Sigmoid colon (tissue), 4 donors: ENCODE measurements around the gene GUCY1A2.

Experiments
- POLR2A ChIP-seq, 2 donors: fragments of 450-650 bp; IDR thresholded peaks; one replicate each; pipeline ENCODE4 v1.6.1; 2016; ENCODE audit warnings: antibody characterized with exemption in 2 of 2, mild to moderate bottlenecking in 2 of 2, moderate library complexity in 2 of 2
- POLR2AphosphoS5 ChIP-seq, 4 donors: sonication (generic); formaldehyde crosslinking; IDR thresholded peaks; one replicate each; pipeline ENCODE4 v1.6.1; 2017; ENCODE audit warnings: antibody characterized with exemption in 4 of 4
- TF ChIP-seq, protein P1 (sequence below), 4 experiments: fragments of 450-650 bp in 3 of 4; fragments of 200-600 bp in 1 of 4; IDR thresholded peaks; one replicate each; pipeline ENCODE4 v1.5.1; 2016 to 2019; ENCODE audit warnings: antibody characterized with exemption in 4 of 4, mild to moderate bottlenecking in 3 of 4, moderate library complexity in 2 of 4

DNA sequence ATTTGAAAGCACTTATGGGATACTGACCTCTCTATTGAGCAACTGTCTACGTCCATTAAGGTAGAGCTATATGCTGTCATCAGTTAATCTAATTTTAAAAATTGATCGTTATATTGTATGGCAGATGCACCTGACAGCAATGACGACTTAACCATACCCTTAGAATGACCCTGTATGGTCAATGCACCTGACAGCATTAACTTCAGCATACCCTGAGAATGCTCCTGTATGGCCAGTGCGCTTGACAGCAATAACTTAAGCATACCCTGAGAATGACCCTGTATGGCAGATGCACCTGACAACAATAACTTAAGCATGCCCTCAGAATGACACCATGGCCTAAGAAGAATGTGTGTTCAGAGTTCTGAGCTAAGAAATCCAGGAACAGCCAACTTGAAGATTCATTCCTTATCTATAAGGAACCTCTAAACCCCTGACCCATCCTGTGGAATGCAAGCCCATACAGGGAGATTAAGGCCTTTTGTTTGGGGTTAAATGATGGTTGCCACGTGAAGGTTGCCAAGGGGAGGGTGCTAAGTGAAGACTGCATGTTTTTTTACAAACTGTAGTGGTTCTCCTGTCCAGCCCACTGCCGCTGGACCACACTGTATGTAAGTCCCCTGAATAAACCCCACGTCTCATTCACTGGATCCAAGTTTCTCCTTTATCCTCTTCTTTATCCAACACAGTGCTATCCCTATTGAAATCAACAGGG is 138.3 kb downstream of the GUCY1A2 start:
- TF ChIP-seq, protein P1, sequence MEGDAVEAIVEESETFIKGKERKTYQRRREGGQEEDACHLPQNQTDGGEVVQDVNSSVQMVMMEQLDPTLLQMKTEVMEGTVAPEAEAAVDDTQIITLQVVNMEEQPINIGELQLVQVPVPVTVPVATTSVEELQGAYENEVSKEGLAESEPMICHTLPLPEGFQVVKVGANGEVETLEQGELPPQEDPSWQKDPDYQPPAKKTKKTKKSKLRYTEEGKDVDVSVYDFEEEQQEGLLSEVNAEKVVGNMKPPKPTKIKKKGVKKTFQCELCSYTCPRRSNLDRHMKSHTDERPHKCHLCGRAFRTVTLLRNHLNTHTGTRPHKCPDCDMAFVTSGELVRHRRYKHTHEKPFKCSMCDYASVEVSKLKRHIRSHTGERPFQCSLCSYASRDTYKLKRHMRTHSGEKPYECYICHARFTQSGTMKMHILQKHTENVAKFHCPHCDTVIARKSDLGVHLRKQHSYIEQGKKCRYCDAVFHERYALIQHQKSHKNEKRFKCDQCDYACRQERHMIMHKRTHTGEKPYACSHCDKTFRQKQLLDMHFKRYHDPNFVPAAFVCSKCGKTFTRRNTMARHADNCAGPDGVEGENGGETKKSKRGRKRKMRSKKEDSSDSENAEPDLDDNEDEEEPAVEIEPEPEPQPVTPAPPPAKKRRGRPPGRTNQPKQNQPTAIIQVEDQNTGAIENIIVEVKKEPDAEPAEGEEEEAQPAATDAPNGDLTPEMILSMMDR (IDR thresholded peaks at IDR 0.05): no peak
- TF ChIP-seq POLR2A (IDR thresholded peaks at IDR 0.05): no peak
- no peak for TF ChIP-seq POLR2AphosphoS5 (IDR thresholded peaks at IDR 0.05)
